ENCODE measurements around the gene ATG9B.
"Not testable (repeated sequence)": the region's sequence is repeated elsewhere in the genome, so short reads cannot be mapped to it uniquely, and the experiment has no call there.

Gene ATG9B

DNA sequence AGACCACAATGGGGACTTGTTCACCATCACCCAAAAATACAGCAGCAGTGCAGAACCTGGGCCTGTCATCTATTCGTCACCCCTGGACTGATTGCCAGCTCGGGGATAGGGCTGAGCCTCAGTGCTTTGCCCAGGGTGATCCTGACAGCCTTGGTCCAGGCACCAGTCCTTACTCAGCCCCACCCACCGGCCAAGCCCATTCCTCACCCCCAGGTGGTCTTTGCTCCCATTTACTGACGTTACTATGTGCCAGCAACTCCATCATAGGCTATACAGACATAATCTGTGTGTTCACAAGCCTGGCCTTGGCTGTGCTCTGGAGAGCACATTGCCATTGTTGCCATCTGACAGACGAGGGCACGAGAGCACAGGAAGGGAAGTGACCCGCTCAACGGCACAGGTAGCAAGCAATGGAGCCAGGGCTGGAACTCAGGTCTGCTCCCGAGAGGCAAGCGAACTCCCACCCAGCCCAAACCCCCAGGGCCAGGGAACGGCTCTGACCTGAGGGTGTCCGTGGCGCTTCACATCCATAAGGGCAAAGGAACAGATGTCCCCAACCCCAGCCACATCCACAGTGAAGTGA lies 6.8 kb downstream of the ATG9B start:
- Histone ChIP-seq H3K27ac (ENCODE audit: low read length) (no peak overlapping the region), H3K27me3 (ENCODE audit: control insufficient read depth, insufficient read depth, low read length) (peaks cover 50% of the 10 kb centered on the region), H3K36me3 (ENCODE audit: control insufficient read depth, low read depth, low read length) (no peaks in the 10 kb centered on the region), H3K4me1 (ENCODE audit: control insufficient read depth, low read depth, low read length) (peaks cover 21% of the 10 kb centered on the region), H3K9me3 (ENCODE audit: control insufficient read depth, low read depth, low read length) (no peaks in the 10 kb centered on the region), H3K9ac (ENCODE audit: low read length) (no peak overlapping the region), H3K4me3 (ENCODE audit: low read length) (peak overlapping the region; percentile 41)

DNA sequence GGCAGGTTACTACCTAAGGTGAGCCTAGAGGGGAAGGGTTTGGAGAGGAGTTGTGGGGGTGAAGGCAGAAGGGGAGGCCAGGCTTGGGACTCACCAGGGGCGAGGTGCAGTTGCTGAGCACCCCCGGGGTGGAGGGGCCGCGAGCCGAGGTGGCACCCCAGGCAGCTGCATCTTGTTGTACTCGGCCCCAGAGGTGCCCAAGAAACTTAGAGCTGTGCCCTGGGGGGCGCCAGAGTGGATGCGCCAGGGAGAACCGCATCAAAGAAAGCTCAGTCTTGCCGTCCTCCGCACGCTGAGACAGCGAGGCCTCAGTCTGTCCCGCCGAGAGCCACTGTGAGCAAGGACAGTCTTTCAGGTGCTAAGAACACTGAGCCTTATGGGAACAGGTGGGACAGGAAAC lies 7.4 kb downstream of the ATG9B start:
- no peak overlapping the region for H3K9ac ChIP-seq (ENCODE audit: low read length)

DNA sequence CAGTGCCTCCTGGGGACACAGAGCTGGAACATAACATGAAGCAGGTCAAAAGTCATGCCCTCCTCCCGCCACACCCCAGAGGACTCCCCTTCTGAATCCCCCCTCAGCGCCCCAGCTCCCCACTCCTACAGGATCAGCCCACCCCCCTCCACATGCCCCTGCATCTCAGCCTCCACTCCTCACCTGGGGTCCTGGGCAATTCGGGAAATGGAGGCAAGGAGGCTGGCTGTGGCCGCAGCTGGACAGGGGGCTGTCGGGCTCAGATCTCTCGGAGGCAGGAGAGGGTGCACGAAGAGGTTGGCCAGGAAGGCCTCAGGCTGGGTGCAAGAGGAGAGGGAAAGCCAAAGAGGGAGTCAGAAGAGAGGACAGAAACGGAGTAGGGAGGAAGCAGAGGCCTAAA lies 7.8 kb downstream of the ATG9B start:
- Histone ChIP-seq H3K9me3 (ENCODE audit: control insufficient read depth, low read depth, low read length) (no peaks in the 10 kb centered on the region), H3K4me1 (ENCODE audit: control insufficient read depth, low read depth, low read length) (peaks cover 21% of the 10 kb centered on the region), H3K27me3 (ENCODE audit: control insufficient read depth, insufficient read depth, low read length) (peaks cover 54% of the 10 kb centered on the region), H3K9ac (ENCODE audit: low read length) (no peak overlapping the region), H3K4me3 (ENCODE audit: low read length) (no peak overlapping the region), H3K27ac (ENCODE audit: low read length) (no peak overlapping the region), H3K36me3 (ENCODE audit: control insufficient read depth, low read depth, low read length) (no peaks in the 10 kb centered on the region)

More for the DNA sequence above, 7.4 kb downstream of the ATG9B start:
- no peaks in the 10 kb centered on the region for H3K36me3 ChIP-seq (ENCODE audit: control insufficient read depth, low read depth, low read length)
- H3K4me3 ChIP-seq (ENCODE audit: low read length): no peak overlapping the region
- H3K27me3 ChIP-seq (ENCODE audit: control insufficient read depth, insufficient read depth, low read length): peaks cover 54% of the 10 kb centered on the region
- H3K4me1 ChIP-seq (ENCODE audit: control insufficient read depth, low read depth, low read length): peaks cover 21% of the 10 kb centered on the region
- H3K9me3 ChIP-seq (ENCODE audit: control insufficient read depth, low read depth, low read length): no peaks in the 10 kb centered on the region
- no peak overlapping the region for H3K27ac ChIP-seq (ENCODE audit: low read length)

DNA sequence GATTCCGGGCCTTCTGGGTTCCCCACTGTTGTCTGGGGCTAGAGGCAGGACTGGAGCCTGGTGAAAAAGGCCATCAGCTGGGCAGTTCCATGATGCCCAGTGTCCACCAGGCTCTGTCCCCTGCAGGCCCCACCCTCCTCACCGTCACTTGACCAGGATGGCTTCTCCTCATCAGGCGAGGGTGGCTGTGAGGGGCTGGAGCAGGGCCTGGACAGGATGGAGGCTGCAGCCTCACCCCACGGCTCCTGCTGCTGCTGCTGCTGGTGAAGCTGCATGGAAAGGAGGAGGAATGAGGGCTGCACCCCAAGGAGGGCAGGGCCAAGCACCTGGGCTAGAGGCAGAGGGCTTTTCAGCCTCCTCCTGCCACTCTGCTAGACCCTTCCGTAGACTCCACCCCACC lies 8.3 kb downstream of the ATG9B start:
- Histone ChIP-seq H3K4me1 (ENCODE audit: control insufficient read depth, low read depth, low read length) (peaks cover 20% of the 10 kb centered on the region), H3K9ac (ENCODE audit: low read length) (no peak overlapping the region), H3K9me3 (ENCODE audit: control insufficient read depth, low read depth, low read length) (no peaks in the 10 kb centered on the region), H3K27ac (ENCODE audit: low read length) (no peak overlapping the region), H3K4me3 (ENCODE audit: low read length) (no peak overlapping the region), H3K36me3 (ENCODE audit: control insufficient read depth, low read depth, low read length) (no peaks in the 10 kb centered on the region), H3K27me3 (ENCODE audit: control insufficient read depth, insufficient read depth, low read length) (peaks cover 52% of the 10 kb centered on the region)

GRCh38 chr7:151014950-151015349 lies 9.3 kb downstream of the ATG9B start:
- Histone ChIP-seq H3K4me3 (ENCODE audit: low read length) (no peak overlapping the region), H3K36me3 (ENCODE audit: control insufficient read depth, low read depth, low read length) (no peaks in the 10 kb centered on the region), H3K9ac (ENCODE audit: low read length) (no peak overlapping the region), H3K4me1 (ENCODE audit: control insufficient read depth, low read depth, low read length) (peaks cover 18% of the 10 kb centered on the region), H3K27ac (ENCODE audit: low read length) (no peak overlapping the region), H3K27me3 (ENCODE audit: control insufficient read depth, insufficient read depth, low read length) (peaks cover 42% of the 10 kb centered on the region), H3K9me3 (ENCODE audit: control insufficient read depth, low read depth, low read length) (no peaks in the 10 kb centered on the region)

DNA sequence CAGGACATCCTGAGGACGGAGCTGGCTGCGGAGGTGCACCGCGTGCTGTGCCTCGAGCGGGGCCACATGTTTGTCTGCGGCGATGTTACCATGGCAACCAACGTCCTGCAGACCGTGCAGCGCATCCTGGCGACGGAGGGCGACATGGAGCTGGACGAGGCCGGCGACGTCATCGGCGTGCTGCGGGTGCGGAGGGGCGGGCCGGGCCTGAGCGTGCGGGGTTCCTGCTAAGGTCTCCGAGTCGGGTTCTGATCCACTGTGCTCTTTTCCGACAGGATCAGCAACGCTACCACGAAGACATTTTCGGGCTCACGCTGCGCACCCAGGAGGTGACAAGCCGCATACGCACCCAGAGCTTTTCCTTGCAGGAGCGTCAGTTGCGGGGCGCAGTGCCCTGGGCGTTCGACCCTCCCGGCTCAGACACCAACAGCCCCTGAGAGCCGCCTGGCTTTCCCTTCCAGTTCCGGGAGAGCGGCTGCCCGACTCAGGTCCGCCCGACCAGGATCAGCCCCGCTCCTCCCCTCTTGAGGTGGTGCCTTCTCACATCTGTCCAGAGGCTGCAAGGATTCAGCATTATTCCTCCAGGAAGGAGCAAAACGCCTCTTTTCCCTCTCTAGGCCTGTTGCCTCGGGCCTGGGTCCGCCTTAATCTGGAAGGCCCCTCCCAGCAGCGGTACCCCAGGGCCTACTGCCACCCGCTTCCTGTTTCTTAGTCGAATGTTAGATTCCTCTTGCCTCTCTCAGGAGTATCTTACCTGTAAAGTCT lies 10.4 kb downstream of the ATG9B start:
- peaks cover 32% of the 10 kb centered on the region for H3K27me3 ChIP-seq (ENCODE audit: control insufficient read depth, insufficient read depth, low read length)
- H3K9ac ChIP-seq (ENCODE audit: low read length): peak overlapping the region; percentile 29
- H3K4me1 ChIP-seq (ENCODE audit: control insufficient read depth, low read depth, low read length): peaks cover 13% of the 10 kb centered on the region
- H3K36me3 ChIP-seq (ENCODE audit: control insufficient read depth, low read depth, low read length): no peaks in the 10 kb centered on the region
- no peaks in the 10 kb centered on the region for H3K9me3 ChIP-seq (ENCODE audit: control insufficient read depth, low read depth, low read length)
- H3K4me3 ChIP-seq (ENCODE audit: low read length): peak overlapping the region; percentile 52
- H3K27ac ChIP-seq (ENCODE audit: low read length): no peak overlapping the region

GRCh38 chr7:151013356-151013732 lies 10.9 kb downstream of the ATG9B start:
- H3K27ac ChIP-seq (ENCODE audit: low read length): no peak overlapping the region
- no peak overlapping the region for H3K4me3 ChIP-seq (ENCODE audit: low read length)
- peaks cover 13% of the 10 kb centered on the region for H3K4me1 ChIP-seq (ENCODE audit: control insufficient read depth, low read depth, low read length)
- peak overlapping the region; percentile 8 for H3K9ac ChIP-seq (ENCODE audit: low read length)
- H3K9me3 ChIP-seq (ENCODE audit: control insufficient read depth, low read depth, low read length): no peaks in the 10 kb centered on the region
- H3K27me3 ChIP-seq (ENCODE audit: control insufficient read depth, insufficient read depth, low read length): peaks cover 26% of the 10 kb centered on the region
- no peaks in the 10 kb centered on the region for H3K36me3 ChIP-seq (ENCODE audit: control insufficient read depth, low read depth, low read length)

DNA sequence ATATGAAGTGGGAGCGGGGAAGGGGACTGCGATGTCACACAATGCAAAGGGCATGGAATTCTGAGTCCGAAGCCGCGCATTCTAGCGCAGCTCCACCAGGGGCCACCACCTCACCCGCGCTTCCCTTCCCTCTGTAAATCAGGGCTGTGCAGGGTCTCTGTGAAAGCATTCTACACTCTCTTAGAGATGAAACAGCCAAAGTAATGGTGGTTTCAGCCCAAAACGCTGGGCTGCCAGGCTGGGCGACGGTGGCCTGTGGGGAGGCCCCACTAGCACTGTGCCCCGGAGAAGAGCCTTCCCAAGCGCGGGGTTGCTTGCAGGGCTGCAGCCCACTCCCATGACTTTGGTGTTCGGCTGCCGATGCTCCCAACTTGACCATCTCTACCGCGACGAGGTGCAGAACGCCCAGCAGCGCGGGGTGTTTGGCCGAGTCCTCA lies 11.4 kb downstream of the ATG9B start:
- Histone ChIP-seq H3K9ac (ENCODE audit: low read length) (peak overlapping the region; percentile 8), H3K4me3 (ENCODE audit: low read length) (no peak overlapping the region), H3K9me3 (ENCODE audit: control insufficient read depth, low read depth, low read length) (no peaks in the 10 kb centered on the region), H3K4me1 (ENCODE audit: control insufficient read depth, low read depth, low read length) (peaks cover 12% of the 10 kb centered on the region), H3K36me3 (ENCODE audit: control insufficient read depth, low read depth, low read length) (no peaks in the 10 kb centered on the region), H3K27ac (ENCODE audit: low read length) (no peak overlapping the region), H3K27me3 (ENCODE audit: control insufficient read depth, insufficient read depth, low read length) (peaks cover 22% of the 10 kb centered on the region)

GRCh38 chr7:151012031-151012692 lies 12.1 kb downstream of the ATG9B start:
- H3K4me1 ChIP-seq (ENCODE audit: control insufficient read depth, low read depth, low read length): peaks cover 11% of the 10 kb centered on the region
- peaks cover 14% of the 10 kb centered on the region for H3K27me3 ChIP-seq (ENCODE audit: control insufficient read depth, insufficient read depth, low read length)
- H3K9me3 ChIP-seq (ENCODE audit: control insufficient read depth, low read depth, low read length): no peaks in the 10 kb centered on the region
- H3K27ac ChIP-seq (ENCODE audit: low read length): no peak overlapping the region
- H3K4me3 ChIP-seq (ENCODE audit: low read length): no peak overlapping the region
- H3K9ac ChIP-seq (ENCODE audit: low read length): no peak overlapping the region
- no peaks in the 10 kb centered on the region for H3K36me3 ChIP-seq (ENCODE audit: control insufficient read depth, low read depth, low read length)

GRCh38 chr7:151011616-151012015 lies 12.7 kb downstream of the ATG9B start:
- not testable (repeated sequence) for H3K36me3 ChIP-seq (ENCODE audit: control insufficient read depth, low read depth, low read length); H3K9ac ChIP-seq (ENCODE audit: low read length); H3K9me3 ChIP-seq (ENCODE audit: control insufficient read depth, low read depth, low read length); H3K4me3 ChIP-seq (ENCODE audit: low read length); H3K27ac ChIP-seq (ENCODE audit: low read length)
- Histone ChIP-seq H3K27me3 (ENCODE audit: control insufficient read depth, insufficient read depth, low read length) (peaks cover 11% of the 10 kb centered on the region), H3K4me1 (ENCODE audit: control insufficient read depth, low read depth, low read length) (peaks cover 11% of the 10 kb centered on the region)

- H3K36me3 ChIP-seq (ENCODE audit: control insufficient read depth, low read depth, low read length): no peaks in the 10 kb centered on the region
- H3K4me1 ChIP-seq (ENCODE audit: control insufficient read depth, low read depth, low read length): peaks cover 11% of the 10 kb centered on the region
- H3K27ac ChIP-seq (ENCODE audit: low read length): no peak overlapping the region
- H3K4me3 ChIP-seq (ENCODE audit: low read length): no peak overlapping the region
- H3K9ac ChIP-seq (ENCODE audit: low read length): no peak overlapping the region
- no peaks in the 10 kb centered on the region for H3K9me3 ChIP-seq (ENCODE audit: control insufficient read depth, low read depth, low read length)
- H3K27me3 ChIP-seq (ENCODE audit: control insufficient read depth, insufficient read depth, low read length): peaks cover 11% of the 10 kb centered on the region
These were observed 13.2 kb downstream of the ATG9B start for GRCh38 chr7:151011097-151011409.
